ENCODE data around the gene TAP1. TPM values are rescaled to one million over a fixed set of nuclear protein-coding genes. Genes with fewer than 3 reads are reported as not detected.

Gene TAP1
- total and polyA plus RNA-seq, 2 donors (not counting 3 experiments of a cell fraction or from before 2014, with no cell fraction given): 15.6 to 25.9 TPM

DNA sequence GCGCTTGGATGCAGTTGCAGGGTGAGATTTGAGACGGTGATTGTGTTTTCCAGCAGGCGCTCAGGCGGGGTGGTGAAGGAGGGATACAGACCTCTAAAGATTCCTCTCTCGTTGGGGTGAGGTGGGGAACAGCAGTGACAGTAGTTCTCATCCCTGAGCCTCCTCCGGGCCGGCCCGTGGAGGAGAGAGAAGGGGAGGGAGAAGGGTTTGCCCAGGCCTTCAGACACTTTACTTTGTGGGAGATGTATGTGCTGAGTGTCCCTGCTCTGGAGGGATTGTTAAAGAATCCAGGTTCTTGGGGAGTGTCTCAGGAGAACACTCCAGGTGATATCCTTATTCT, 41.5 kb upstream of the TAP1 start:
- ChIA-PET POLR2A (interaction anchor here (0.8 to 1.6 kb wide), 3 partner anchors 74 to 78 kb away, joined by 5 to 35 read pairs (median 6); partner anchors contain the start of gene BRD2), CTCF (interaction anchor here (1.0 to 2.8 kb wide), 15 partner anchors 9 to 124 kb away, joined by 3 to 29 read pairs (median 7); partner anchors contain the start of genes BRD2, HLA-DMA and TAP2)
- intact Hi-C loops (cut with micrococcal nuclease) (loop anchor here (2.0 kb wide), 1 partner anchor 58 kb away; the partner anchor contains the start of gene HLA-DMA), dilution Hi-C loops (cut with MboI; ENCODE audit: extremely low pct_ligation_motif_present, low sequenced_read_pairs) (no loop called here)
- no TSS peak for BruUV-seq (replicated peaks)
- Histone ChIP-seq H3K4me2 (ENCODE audit: insufficient read depth, low read length) (peak overlapping the region; percentile 54), H3K27me3 (ENCODE audit: control insufficient read depth in 2 of 2, insufficient read depth in 2 of 2, low read length in 2 of 2) (peaks cover 0 to 1% of the 10 kb centered on the region in 2 experiments), H3K4me1 (ENCODE audit: control insufficient read depth, extremely low read depth, insufficient read depth, low read length) (peaks cover 17% of the 10 kb centered on the region), H3K9ac (replicated peaks; ENCODE audit: extremely low read depth, insufficient read depth, low read length) (peak overlapping the region; percentile 67), H3K9me1 (replicated peaks; ENCODE audit: control insufficient read depth, extremely low read depth, insufficient read depth, low read length) (no peaks in the 10 kb centered on the region), H3K4me3 (replicated peaks in 1 of 3; ENCODE audit: insufficient read depth in 1 of 3, low read depth in 1 of 3, low read length in 3 of 3) (peak overlapping the region; percentile 24 to 67 (median 61)), H3K9me3 (replicated peaks; ENCODE audit: control insufficient read depth, insufficient read depth, low read length) (no peaks in the 10 kb centered on the region), H3K27ac (ENCODE audit: insufficient read depth, low read depth, low read length) (no peak overlapping the region), H3K36me3 (ENCODE audit: control insufficient read depth in 2 of 2, extremely low read depth in 1 of 2, insufficient read depth in 2 of 2, low read length in 2 of 2) (no peaks in the 10 kb centered on the region), H4K20me1 (replicated peaks; ENCODE audit: control insufficient read depth, extremely low read depth, insufficient read depth, low read length) (no peaks in the 10 kb centered on the region), H2AFZ (ENCODE audit: low read depth, low read length) (peak overlapping the region; percentile 81), H3K79me2 (ENCODE audit: control insufficient read depth, insufficient read depth, low read length) (peaks cover 16% of the 10 kb centered on the region)
- TF ChIP-seq MYC (IDR thresholded peaks at IDR 0.05; ENCODE audit: low read depth, low read length) (no peak), POLR2A (IDR thresholded peaks at IDR 0.05; ENCODE audit: low read depth, low read length) (no peak), GATA2 (IDR thresholded peaks at IDR 0.05; ENCODE audit: insufficient read depth, insufficient read length, low read depth, low read length) (no peak), FOS (IDR thresholded peaks at IDR 0.05; ENCODE audit: borderline replicate concordance, insufficient read depth, low read length) (no peak), JUN (IDR thresholded peaks at IDR 0.05; ENCODE audit: borderline replicate concordance, insufficient read depth, insufficient read length, low read depth) (no peak), EZH2 (IDR thresholded peaks at IDR 0.05; ENCODE audit: borderline replicate concordance, low read depth, low read length, severe bottlenecking) (no peak), POLR2AphosphoS5 (IDR thresholded peaks at IDR 0.05; ENCODE audit: insufficient read depth, low read depth, low read length) (no peak)
- TF ChIP-seq, protein P1, sequence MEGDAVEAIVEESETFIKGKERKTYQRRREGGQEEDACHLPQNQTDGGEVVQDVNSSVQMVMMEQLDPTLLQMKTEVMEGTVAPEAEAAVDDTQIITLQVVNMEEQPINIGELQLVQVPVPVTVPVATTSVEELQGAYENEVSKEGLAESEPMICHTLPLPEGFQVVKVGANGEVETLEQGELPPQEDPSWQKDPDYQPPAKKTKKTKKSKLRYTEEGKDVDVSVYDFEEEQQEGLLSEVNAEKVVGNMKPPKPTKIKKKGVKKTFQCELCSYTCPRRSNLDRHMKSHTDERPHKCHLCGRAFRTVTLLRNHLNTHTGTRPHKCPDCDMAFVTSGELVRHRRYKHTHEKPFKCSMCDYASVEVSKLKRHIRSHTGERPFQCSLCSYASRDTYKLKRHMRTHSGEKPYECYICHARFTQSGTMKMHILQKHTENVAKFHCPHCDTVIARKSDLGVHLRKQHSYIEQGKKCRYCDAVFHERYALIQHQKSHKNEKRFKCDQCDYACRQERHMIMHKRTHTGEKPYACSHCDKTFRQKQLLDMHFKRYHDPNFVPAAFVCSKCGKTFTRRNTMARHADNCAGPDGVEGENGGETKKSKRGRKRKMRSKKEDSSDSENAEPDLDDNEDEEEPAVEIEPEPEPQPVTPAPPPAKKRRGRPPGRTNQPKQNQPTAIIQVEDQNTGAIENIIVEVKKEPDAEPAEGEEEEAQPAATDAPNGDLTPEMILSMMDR (IDR thresholded peaks at IDR 0.05; ENCODE audit: extremely low read depth in 1 of 2, insufficient read depth in 1 of 2, low read depth in 1 of 2, low read length in 2 of 2): no peak
- TF ChIP-seq, protein P2, sequence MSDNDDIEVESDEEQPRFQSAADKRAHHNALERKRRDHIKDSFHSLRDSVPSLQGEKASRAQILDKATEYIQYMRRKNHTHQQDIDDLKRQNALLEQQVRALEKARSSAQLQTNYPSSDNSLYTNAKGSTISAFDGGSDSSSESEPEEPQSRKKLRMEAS (IDR thresholded peaks at IDR 0.05; ENCODE audit: insufficient read depth, insufficient read length): no peak
- no peak for DNase-seq (ENCODE audit: low read depth, low spot score)
- FAIRE-seq: no peak
